Measurements from ENCODE around the gene SRSF3.
"Not testable (repeated sequence)": the region's sequence is repeated elsewhere in the genome, so short reads cannot be mapped to it uniquely, and the experiment has no call there.

Gene SRSF3

GRCh38 chr6:36594029-36594815, at the start of gene SRSF3:
Gene SRSF3 (plus strand): TSS chr6:36594362. CDS start chr6:36596763, 2,401 bp downstream.
- peak; percentile 91 to 95 for DNase-seq (ENCODE audit: low read depth in 2 of 2)

GRCh38 chr6:36545767-36546307, 48.3 kb upstream of the SRSF3 start:
- no peak for DNase-seq (ENCODE audit: low read depth in 2 of 2)

GRCh38 chr6:36546308-36546919, 47.7 kb upstream of the SRSF3 start:
- DNase-seq (ENCODE audit: low read depth in 2 of 2) = peak in 1 of 2 donors; percentile 18

- peak; percentile 91 to 92 for DNase-seq (ENCODE audit: low read depth in 2 of 2)
These were observed 47.1 kb upstream of the SRSF3 start, which contains the start of gene STK38 for GRCh38 chr6:36546920-36547645. Gene STK38 (minus strand): TSS chr6:36547479. CDS start chr6:36540202, 7,277 bp downstream.

- no peak for DNase-seq (ENCODE audit: low read depth in 2 of 2)
These were observed 46.3 kb upstream of the SRSF3 start for GRCh38 chr6:36547646-36548400.

- no peak for DNase-seq (ENCODE audit: low read depth in 2 of 2)
These were observed 45.8 kb upstream of the SRSF3 start for GRCh38 chr6:36548401-36548743.

- no peak for DNase-seq (ENCODE audit: low read depth in 2 of 2)
These were observed 43.6 kb upstream of the SRSF3 start for GRCh38 chr6:36550473-36551000.

GRCh38 chr6:36555750-36556252, 38.4 kb upstream of the SRSF3 start:
- DNase-seq (ENCODE audit: low read depth in 2 of 2) = no peak

GRCh38 chr6:36556281-36556680, 37.9 kb upstream of the SRSF3 start:
- DNase-seq (ENCODE audit: low read depth in 2 of 2) = no peak

- DNase-seq (ENCODE audit: low read depth in 2 of 2) = no peak
These were observed 35.0 kb upstream of the SRSF3 start for GRCh38 chr6:36559011-36559793.

- DNase-seq (ENCODE audit: low read depth in 2 of 2) = no peak
These were observed 33.3 kb upstream of the SRSF3 start for GRCh38 chr6:36560822-36561221.

- DNase-seq (ENCODE audit: low read depth in 2 of 2) = no peak
These were observed 30.8 kb upstream of the SRSF3 start for GRCh38 chr6:36563237-36563927.

- DNase-seq (ENCODE audit: low read depth in 2 of 2) = no peak
These were observed 30.3 kb upstream of the SRSF3 start for GRCh38 chr6:36563928-36564284.

GRCh38 chr6:36566418-36566905, 27.7 kb upstream of the SRSF3 start:
- DNase-seq (ENCODE audit: low read depth in 2 of 2) = no peak

GRCh38 chr6:36570264-36570663, 23.9 kb upstream of the SRSF3 start:
- no peak for DNase-seq (ENCODE audit: low read depth in 2 of 2)

GRCh38 chr6:36571122-36572043, 22.8 kb upstream of the SRSF3 start:
- DNase-seq (ENCODE audit: low read depth in 2 of 2) = no peak

- not testable (repeated sequence) for DNase-seq (ENCODE audit: low read depth in 2 of 2)
These were observed 21.5 kb upstream of the SRSF3 start for GRCh38 chr6:36572353-36573311.

Data from stimulated activated CD8-positive, alpha-beta memory T cell treated with anti-CD3 and anti-CD28 coated beads, Interleukin-15, amount 100 ng/mL, for 48 hours (primary cell).